K562 (cell line): ENCODE results near the gene NT5C2. TPM values are rescaled to one million over a fixed set of nuclear protein-coding genes. Genes with fewer than 3 reads are reported as not detected.
A peak's percentile ranks its signal among the peaks of the same experiment; 100 is the strongest.

Source experiments
- CBFA2T3 ChIP-seq: fragments of 450-650 bp; IDR thresholded peaks from 2 replicates; pipeline ENCODE4 v1.6.1; 2017
- CXXC5 ChIP-seq: fragments of 250-450 bp; sonication (Bioruptor Pico); IDR thresholded peaks from 2 replicates; pipeline ENCODE4 v1.8.0; 2022; ENCODE audit warnings: inconsistent platforms, mild to moderate bottlenecking, moderate library complexity
- ESRRA ChIP-seq: fragments of 450-650 bp; IDR thresholded peaks from 2 replicates; pipeline ENCODE4 v1.6.1; 2014; ENCODE audit warnings: low read depth, mild to moderate bottlenecking, moderate library complexity, borderline replicate concordance
- KDM1A ChIP-seq, 2 experiments: fragments of 450-650 bp; IDR thresholded peaks; 2 replicates each; pipeline ENCODE4 v1.6.1; 2016; ENCODE audit warnings: mild to moderate bottlenecking in 2 of 2
- MTA2 ChIP-seq: fragments of 450-650 bp; IDR thresholded peaks from 2 replicates; pipeline ENCODE4 v1.6.1; 2016; ENCODE audit warnings: low read depth
- NFRKB ChIP-seq: fragments of 450-650 bp; IDR thresholded peaks from 2 replicates; pipeline ENCODE4 v1.6.1; 2016; ENCODE audit warnings: low read depth
- SMARCA4 ChIP-seq: fragments of 450-650 bp; IDR thresholded peaks from 2 replicates; pipeline ENCODE4 v1.6.1; 2016
- TEAD1 ChIP-seq, 2 experiments: fragments of 450-650 bp in 1 of 2; sonication (generic) in 1 of 2; formaldehyde crosslinking; IDR thresholded peaks; 2 replicates each; pipeline versions ENCODE4 v1.4.0 to v1.8.0; 2020 to 2022; ENCODE audit warnings: mild to moderate bottlenecking in 2 of 2, missing genetic modification reagents in 1 of 2
- TEAD4 ChIP-seq, 2 experiments: sonication (generic) in 1 of 2; formaldehyde crosslinking in 1 of 2; IDR thresholded peaks; 2 replicates each; pipeline versions ENCODE4 v1.6.1 to v1.8.0; 2012 to 2022; ENCODE audit warnings: borderline replicate concordance in 1 of 2, inconsistent platforms in 1 of 2, low read length in 1 of 2, mild to moderate bottlenecking in 1 of 2, missing genetic modification reagents in 1 of 2
- ZNF224 ChIP-seq: sonication (generic); formaldehyde crosslinking; IDR thresholded peaks from 2 replicates; pipeline ENCODE4 v1.8.0; 2022; ENCODE audit warnings: mild to moderate bottlenecking, missing genetic modification reagents
- ZNF644 ChIP-seq: fragments of 200-800 bp; sonication (Bioruptor generic); IDR thresholded peaks from 2 replicates; pipeline ENCODE4 v1.6.1; 2016; ENCODE audit warnings: low read depth, missing genetic modification characterization, missing compliant biosample characterization
- polyA plus RNA-seq, 8 experiments: library from polyadenylated mRNA; depleted of rRNA in 4 of 8; stranded (reverse) in 5 of 8; unstranded in 3 of 8; fragments of >200 nt; fragmentation: Nextera tagmentation in 2 of 8; fragmentation: Illumina TruSeq in 1 of 8; extraction: Ambion mirVana in 2 of 8; extraction: Trizol in 1 of 8; gene quantifications; 2 replicates each; pipeline versions ENCODE4 v1.2.1 to v1.2.3, GENCODE V29; 2011 to 2014; ENCODE audit warnings: inconsistent platforms in 1 of 8, missing spikeins in 1 of 8
- total RNA-seq, 7 experiments: library from RNA; depleted of rRNA in 6 of 7; stranded (reverse); fragments of >200 nt in 6 of 7; fragmentation: Illumina TruSeq in 2 of 7; extraction: Trizol in 2 of 7; gene quantifications; 2 replicates each; pipeline versions ENCODE4 v1.2.1 to v1.2.3, GENCODE V29; 2011 to 2021; ENCODE audit warnings: low replicate concordance in 1 of 7
- TF ChIP-seq, protein P1 (sequence below): IDR thresholded peaks from 3 replicates; pipeline ENCODE4 v1.6.1; 2011; ENCODE audit warnings: borderline replicate concordance, mild to moderate bottlenecking; ENCODE audit not compliant: insufficient read length, insufficient read depth
- TF ChIP-seq, protein P2 (sequence below): fragments of 450-650 bp; IDR thresholded peaks from 2 replicates; pipeline ENCODE4 v1.6.1; 2016
- TF ChIP-seq, protein P3 (sequence below), 2 experiments: fragments of 200-800 bp in 1 of 2; sonication (Bioruptor generic) in 1 of 2; sonication (generic) in 1 of 2; formaldehyde crosslinking in 1 of 2; IDR thresholded peaks in 1 of 2; conservative IDR thresholded peaks in 1 of 2; 2 replicates each; pipeline versions ENCODE4 v1.5.0 to v1.6.1; 2016 to 2020; ENCODE audit warnings: missing compliant biosample characterization in 1 of 2, missing genetic modification characterization in 1 of 2, missing genetic modification reagents in 1 of 2
- TF ChIP-seq, protein P4 (sequence below): sonication (generic); formaldehyde crosslinking; IDR thresholded peaks from 2 replicates; pipeline ENCODE4 v1.8.0; 2022; ENCODE audit warnings: mild to moderate bottlenecking, missing genetic modification reagents
- TF ChIP-seq, protein P5 (sequence below): fragments of 450-650 bp; IDR thresholded peaks from 2 replicates; pipeline ENCODE4 v1.6.1; 2016; ENCODE audit warnings: mild to moderate bottlenecking

NT5C2 gene
- total and polyA plus RNA-seq, 9 of the 15 experiments (the other 6 are each of a cell fraction or from before 2014, with no cell fraction given): 11.3 to 45.2 (median 27.7) TPM

DNA sequence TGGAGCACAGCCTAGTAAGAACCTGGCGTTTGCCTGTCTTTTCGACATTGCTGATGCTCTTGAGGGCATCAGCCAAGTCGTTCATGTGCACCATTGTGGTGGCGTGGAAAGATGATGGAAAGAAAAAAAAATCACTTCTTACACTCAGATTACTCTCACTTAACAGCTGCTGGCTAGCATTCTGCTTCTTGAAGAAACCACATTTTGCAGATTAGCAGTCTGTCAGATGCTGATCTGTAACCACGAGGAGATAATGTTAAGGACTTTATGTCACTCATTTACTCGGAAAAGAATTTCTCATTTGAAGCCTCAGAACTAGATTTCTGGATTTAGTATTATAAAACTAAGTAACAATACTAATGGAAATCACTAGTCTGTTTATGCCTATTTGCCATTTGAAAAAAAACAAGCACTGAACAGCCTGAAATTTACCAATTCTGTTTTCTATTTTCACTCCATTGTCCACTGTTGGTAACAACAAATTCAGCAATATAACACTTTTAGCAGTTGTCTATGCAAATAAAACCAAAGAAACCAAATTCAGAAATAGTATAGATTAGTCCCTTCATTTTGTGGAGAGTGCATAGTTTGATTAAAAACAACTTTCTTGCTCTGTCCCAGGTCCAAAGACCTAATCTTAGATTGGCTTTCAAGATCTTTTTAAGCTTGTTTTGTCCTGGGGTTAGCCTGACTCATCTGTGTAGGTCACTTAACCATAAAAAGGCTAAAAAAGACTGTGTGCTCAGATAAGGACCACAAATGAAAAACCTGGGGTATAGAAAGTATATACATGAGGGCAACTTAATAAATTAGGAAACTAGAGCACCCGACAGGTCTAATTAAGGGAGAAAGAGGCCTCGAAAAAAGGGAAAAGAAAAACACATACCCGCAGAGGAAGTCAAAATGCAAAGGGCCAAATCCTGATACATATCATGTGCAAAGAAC, 67.5 kb downstream of the NT5C2 start (continued):
- TF ChIP-seq, protein P1, sequence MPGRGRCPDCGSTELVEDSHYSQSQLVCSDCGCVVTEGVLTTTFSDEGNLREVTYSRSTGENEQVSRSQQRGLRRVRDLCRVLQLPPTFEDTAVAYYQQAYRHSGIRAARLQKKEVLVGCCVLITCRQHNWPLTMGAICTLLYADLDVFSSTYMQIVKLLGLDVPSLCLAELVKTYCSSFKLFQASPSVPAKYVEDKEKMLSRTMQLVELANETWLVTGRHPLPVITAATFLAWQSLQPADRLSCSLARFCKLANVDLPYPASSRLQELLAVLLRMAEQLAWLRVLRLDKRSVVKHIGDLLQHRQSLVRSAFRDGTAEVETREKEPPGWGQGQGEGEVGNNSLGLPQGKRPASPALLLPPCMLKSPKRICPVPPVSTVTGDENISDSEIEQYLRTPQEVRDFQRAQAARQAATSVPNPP: no peak
- TF ChIP-seq, protein P2, sequence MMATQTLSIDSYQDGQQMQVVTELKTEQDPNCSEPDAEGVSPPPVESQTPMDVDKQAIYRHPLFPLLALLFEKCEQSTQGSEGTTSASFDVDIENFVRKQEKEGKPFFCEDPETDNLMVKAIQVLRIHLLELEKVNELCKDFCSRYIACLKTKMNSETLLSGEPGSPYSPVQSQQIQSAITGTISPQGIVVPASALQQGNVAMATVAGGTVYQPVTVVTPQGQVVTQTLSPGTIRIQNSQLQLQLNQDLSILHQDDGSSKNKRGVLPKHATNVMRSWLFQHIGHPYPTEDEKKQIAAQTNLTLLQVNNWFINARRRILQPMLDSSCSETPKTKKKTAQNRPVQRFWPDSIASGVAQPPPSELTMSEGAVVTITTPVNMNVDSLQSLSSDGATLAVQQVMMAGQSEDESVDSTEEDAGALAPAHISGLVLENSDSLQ: peak; percentile 36; the same call in 1 of the 2 replicates
- TF ChIP-seq, protein P3, sequence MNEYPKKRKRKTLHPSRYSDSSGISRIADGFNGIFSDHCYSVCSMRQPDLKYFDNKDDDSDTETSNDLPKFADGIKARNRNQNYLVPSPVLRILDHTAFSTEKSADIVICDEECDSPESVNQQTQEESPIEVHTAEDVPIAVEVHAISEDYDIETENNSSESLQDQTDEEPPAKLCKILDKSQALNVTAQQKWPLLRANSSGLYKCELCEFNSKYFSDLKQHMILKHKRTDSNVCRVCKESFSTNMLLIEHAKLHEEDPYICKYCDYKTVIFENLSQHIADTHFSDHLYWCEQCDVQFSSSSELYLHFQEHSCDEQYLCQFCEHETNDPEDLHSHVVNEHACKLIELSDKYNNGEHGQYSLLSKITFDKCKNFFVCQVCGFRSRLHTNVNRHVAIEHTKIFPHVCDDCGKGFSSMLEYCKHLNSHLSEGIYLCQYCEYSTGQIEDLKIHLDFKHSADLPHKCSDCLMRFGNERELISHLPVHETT (CRISPR knock-in tag; conservative IDR thresholded peaks at IDR 0.05 in 1 of 2, IDR thresholded peaks at IDR 0.05 in 1 of 2): peak in 1 of 2 experiments; percentile 51; a peak in 1 of 4 replicates
- TF ChIP-seq MTA2 (0 out of 2 replicates have a peak, but pooled peaks have one; percentile 12), CXXC5 (CRISPR knock-in tag) (no peak), ZNF224 (CRISPR knock-in tag) (no peak), ZNF644 (tag) (0 out of 2 replicates have a peak, but pooled peaks have one; percentile 41), NFRKB (no peak), TEAD4 (IDR thresholded peaks at IDR 0.05; ENCODE audit: low read length) (peak; percentile 80), TEAD4 (CRISPR knock-in tag; IDR thresholded peaks at IDR 0.05; ENCODE audit: borderline replicate concordance) (no peak), CBFA2T3 (peak; percentile 58), KDM1A (IDR thresholded peaks at IDR 0.05) (peak; percentile 67 to 70), SMARCA4 (peak; percentile 75), ESRRA (peak; percentile 45; the same call in 1 of the 2 replicates), TEAD1 (CRISPR knock-in tag; IDR thresholded peaks at IDR 0.05) (peak in 1 of 2 experiments; percentile 74; a peak in 2 of 4 replicates)
- TF ChIP-seq, protein P4, sequence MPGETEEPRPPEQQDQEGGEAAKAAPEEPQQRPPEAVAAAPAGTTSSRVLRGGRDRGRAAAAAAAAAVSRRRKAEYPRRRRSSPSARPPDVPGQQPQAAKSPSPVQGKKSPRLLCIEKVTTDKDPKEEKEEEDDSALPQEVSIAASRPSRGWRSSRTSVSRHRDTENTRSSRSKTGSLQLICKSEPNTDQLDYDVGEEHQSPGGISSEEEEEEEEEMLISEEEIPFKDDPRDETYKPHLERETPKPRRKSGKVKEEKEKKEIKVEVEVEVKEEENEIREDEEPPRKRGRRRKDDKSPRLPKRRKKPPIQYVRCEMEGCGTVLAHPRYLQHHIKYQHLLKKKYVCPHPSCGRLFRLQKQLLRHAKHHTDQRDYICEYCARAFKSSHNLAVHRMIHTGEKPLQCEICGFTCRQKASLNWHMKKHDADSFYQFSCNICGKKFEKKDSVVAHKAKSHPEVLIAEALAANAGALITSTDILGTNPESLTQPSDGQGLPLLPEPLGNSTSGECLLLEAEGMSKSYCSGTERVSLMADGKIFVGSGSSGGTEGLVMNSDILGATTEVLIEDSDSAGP (CRISPR knock-in tag): no peak
- TF ChIP-seq, protein P5, sequence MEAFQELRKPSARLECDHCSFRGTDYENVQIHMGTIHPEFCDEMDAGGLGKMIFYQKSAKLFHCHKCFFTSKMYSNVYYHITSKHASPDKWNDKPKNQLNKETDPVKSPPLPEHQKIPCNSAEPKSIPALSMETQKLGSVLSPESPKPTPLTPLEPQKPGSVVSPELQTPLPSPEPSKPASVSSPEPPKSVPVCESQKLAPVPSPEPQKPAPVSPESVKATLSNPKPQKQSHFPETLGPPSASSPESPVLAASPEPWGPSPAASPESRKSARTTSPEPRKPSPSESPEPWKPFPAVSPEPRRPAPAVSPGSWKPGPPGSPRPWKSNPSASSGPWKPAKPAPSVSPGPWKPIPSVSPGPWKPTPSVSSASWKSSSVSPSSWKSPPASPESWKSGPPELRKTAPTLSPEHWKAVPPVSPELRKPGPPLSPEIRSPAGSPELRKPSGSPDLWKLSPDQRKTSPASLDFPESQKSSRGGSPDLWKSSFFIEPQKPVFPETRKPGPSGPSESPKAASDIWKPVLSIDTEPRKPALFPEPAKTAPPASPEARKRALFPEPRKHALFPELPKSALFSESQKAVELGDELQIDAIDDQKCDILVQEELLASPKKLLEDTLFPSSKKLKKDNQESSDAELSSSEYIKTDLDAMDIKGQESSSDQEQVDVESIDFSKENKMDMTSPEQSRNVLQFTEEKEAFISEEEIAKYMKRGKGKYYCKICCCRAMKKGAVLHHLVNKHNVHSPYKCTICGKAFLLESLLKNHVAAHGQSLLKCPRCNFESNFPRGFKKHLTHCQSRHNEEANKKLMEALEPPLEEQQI: no peak
